ENCODE data around the gene AMACR. TPM values are rescaled to one million over a fixed set of nuclear protein-coding genes. Genes with fewer than 3 reads are reported as not detected.
A peak's percentile ranks its signal among the peaks of the same experiment; 100 is the strongest.

Gene AMACR
- total and polyA plus RNA-seq, 2 of the 13 experiments (the other 11 are each of a cell fraction or from before 2014, with no cell fraction given), result 8.9 to 19.7 TPM

DNA sequence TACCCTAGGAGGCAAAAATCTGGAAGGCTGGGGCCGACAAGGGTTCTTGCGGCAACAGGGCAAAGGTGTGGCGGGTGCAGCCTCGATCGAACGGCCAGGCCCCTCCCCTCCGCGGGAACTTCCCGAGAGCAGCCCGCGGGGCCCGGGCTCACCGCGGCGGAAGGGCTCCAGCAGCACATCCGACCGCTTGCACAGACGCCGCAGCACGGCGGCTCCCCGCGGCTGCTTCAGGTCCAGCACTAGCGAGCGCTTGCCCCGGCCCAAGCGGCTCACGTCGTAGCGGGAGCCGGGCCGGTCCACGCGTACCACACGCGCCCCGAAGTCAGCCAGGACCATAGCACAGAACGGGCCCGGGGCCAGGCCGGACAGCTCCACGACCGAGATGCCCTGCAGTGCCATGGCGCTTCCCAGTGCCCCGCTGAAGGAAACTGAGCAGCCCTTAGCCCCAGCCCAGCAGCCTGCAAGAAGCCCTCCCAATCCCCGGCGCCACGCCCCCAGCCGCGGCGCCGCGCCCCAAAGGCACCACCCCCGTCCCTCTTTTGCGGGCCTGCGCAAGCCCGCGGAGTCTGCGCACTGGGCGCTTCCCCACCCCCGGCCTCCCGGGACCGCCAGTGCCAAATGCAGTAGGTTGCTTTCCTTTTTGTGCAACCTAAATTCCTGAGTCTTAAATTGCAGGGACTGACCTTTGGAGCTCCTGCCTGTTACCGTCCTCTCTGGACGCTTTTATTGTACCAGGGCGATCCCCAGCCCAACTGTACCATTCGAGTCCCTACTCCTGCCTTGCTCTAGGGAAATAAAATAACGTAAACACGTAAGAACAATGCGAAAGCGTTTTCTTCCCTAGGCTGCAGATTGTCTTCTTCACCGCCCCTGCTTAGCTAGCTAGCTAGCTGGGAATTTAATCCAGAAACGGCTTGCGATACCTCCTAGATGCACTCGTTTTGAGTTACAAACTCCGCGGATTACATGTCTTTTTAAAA is at the start of gene AMACR (continued):
- no peak for TF ChIP-seq SIN3A (IDR thresholded peaks at IDR 0.05; ENCODE audit: borderline replicate concordance, low read depth, low read length)
- TF ChIP-seq, protein P1, sequence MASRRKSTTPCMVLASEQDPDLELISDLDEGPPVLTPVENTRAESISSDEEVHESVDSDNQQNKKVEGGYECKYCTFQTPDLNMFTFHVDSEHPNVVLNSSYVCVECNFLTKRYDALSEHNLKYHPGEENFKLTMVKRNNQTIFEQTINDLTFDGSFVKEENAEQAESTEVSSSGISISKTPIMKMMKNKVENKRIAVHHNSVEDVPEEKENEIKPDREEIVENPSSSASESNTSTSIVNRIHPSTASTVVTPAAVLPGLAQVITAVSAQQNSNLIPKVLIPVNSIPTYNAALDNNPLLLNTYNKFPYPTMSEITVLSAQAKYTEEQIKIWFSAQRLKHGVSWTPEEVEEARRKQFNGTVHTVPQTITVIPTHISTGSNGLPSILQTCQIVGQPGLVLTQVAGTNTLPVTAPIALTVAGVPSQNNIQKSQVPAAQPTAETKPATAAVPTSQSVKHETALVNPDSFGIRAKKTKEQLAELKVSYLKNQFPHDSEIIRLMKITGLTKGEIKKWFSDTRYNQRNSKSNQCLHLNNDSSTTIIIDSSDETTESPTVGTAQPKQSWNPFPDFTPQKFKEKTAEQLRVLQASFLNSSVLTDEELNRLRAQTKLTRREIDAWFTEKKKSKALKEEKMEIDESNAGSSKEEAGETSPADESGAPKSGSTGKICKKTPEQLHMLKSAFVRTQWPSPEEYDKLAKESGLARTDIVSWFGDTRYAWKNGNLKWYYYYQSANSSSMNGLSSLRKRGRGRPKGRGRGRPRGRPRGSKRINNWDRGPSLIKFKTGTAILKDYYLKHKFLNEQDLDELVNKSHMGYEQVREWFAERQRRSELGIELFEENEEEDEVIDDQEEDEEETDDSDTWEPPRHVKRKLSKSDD (CRISPR knock-in tag; IDR thresholded peaks at IDR 0.05; ENCODE audit: low read depth), result peak; percentile 50
- TF ChIP-seq ISL2 (CRISPR knock-in tag; IDR thresholded peaks at IDR 0.05), result peak; percentile 85
- TF ChIP-seq, protein P2, sequence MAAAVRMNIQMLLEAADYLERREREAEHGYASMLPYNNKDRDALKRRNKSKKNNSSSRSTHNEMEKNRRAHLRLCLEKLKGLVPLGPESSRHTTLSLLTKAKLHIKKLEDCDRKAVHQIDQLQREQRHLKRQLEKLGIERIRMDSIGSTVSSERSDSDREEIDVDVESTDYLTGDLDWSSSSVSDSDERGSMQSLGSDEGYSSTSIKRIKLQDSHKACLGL (CRISPR knock-in tag; IDR thresholded peaks at IDR 0.05), result peak; percentile 95
- no peak; the same call in 1 of the 2 replicates for TF ChIP-seq SNAI1 (CRISPR knock-in tag; IDR thresholded peaks at IDR 0.05; ENCODE audit: borderline replicate concordance)
- peak; percentile 49; the same call in 1 of the 2 replicates for TF ChIP-seq ZNF589 (CRISPR knock-in tag; conservative IDR thresholded peaks at IDR 0.05)
- TF ChIP-seq, protein P3, sequence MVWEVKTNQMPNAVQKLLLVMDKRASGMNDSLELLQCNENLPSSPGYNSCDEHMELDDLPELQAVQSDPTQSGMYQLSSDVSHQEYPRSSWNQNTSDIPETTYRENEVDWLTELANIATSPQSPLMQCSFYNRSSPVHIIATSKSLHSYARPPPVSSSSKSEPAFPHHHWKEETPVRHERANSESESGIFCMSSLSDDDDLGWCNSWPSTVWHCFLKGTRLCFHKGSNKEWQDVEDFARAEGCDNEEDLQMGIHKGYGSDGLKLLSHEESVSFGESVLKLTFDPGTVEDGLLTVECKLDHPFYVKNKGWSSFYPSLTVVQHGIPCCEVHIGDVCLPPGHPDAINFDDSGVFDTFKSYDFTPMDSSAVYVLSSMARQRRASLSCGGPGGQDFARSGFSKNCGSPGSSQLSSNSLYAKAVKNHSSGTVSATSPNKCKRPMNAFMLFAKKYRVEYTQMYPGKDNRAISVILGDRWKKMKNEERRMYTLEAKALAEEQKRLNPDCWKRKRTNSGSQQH (CRISPR knock-in tag; IDR thresholded peaks at IDR 0.05; ENCODE audit: low read depth), result peak; percentile 55; the same call in 1 of the 2 replicates
- TF ChIP-seq SIX1 (CRISPR knock-in tag; IDR thresholded peaks at IDR 0.05; ENCODE audit: borderline replicate concordance), result 0 out of 2 replicates have a peak, but pooled peaks have one; percentile 27
- TF ChIP-seq, protein P4, sequence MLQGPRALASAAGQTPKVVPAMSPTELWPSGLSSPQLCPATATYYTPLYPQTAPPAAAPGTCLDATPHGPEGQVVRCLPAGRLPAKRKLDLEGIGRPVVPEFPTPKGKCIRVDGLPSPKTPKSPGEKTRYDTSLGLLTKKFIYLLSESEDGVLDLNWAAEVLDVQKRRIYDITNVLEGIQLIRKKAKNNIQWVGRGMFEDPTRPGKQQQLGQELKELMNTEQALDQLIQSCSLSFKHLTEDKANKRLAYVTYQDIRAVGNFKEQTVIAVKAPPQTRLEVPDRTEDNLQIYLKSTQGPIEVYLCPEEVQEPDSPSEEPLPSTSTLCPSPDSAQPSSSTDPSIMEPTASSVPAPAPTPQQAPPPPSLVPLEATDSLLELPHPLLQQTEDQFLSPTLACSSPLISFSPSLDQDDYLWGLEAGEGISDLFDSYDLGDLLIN (CRISPR knock-in tag; IDR thresholded peaks at IDR 0.05; ENCODE audit: borderline replicate concordance), result no peak
- TF ChIP-seq SOX13 (IDR thresholded peaks at IDR 0.05), result no peak
- TF ChIP-seq SOX13 (CRISPR knock-in tag; conservative IDR thresholded peaks at IDR 0.05 in 1 of 2, IDR thresholded peaks at IDR 0.05 in 1 of 2), result peak in 1 of 2 experiments; percentile 51; a peak in 1 of 4 replicates
- peak; percentile 88 for TF ChIP-seq SALL1 (CRISPR knock-in tag; IDR thresholded peaks at IDR 0.05)
- no peak for TF ChIP-seq ZNF3 (CRISPR knock-in tag; IDR thresholded peaks at IDR 0.05)
- peak; percentile 15 for TF ChIP-seq ZEB1 (IDR thresholded peaks at IDR 0.05; ENCODE audit: insufficient replicate concordance, low read depth)
- peak; percentile 78; the same call in 1 of the 2 replicates for TF ChIP-seq ZNF598 (CRISPR knock-in tag; IDR thresholded peaks at IDR 0.05; ENCODE audit: borderline replicate concordance)
- TF ChIP-seq BORCS8-MEF2B (CRISPR knock-in tag; IDR thresholded peaks at IDR 0.05), result peak; percentile 53; the same call in 1 of the 2 replicates
- TF ChIP-seq, protein P5, sequence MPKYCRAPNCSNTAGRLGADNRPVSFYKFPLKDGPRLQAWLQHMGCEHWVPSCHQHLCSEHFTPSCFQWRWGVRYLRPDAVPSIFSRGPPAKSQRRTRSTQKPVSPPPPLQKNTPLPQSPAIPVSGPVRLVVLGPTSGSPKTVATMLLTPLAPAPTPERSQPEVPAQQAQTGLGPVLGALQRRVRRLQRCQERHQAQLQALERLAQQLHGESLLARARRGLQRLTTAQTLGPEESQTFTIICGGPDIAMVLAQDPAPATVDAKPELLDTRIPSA (CRISPR knock-in tag; IDR thresholded peaks at IDR 0.05; ENCODE audit: borderline replicate concordance), result no peak; the same call in 1 of the 2 replicates
- peak; percentile 64; the same call in 1 of the 2 replicates for TF ChIP-seq ZNF724P (CRISPR knock-in tag; IDR thresholded peaks at IDR 0.05; ENCODE audit: borderline replicate concordance)
- no peak for TF ChIP-seq JUNB (CRISPR knock-in tag; IDR thresholded peaks at IDR 0.05; ENCODE audit: borderline replicate concordance)
- peak; percentile 76 for TF ChIP-seq RXRB (CRISPR knock-in tag; IDR thresholded peaks at IDR 0.05; ENCODE audit: borderline replicate concordance)
- TF ChIP-seq ZNF766 (CRISPR knock-in tag; IDR thresholded peaks at IDR 0.05; ENCODE audit: borderline replicate concordance), result peak; percentile 75; the same call in 1 of the 2 replicates
- no peak for TF ChIP-seq TARDBP (CRISPR knock-in tag; IDR thresholded peaks at IDR 0.05)
